Right lobe of liver (tissue), 4 donors: Measurements from ENCODE around the gene RREB1.

ENCODE experiments used
- CTCF ChIP-seq, 4 donors: fragments of 200-600 bp in 3 of 4; fragments of 450-650 bp in 1 of 4; IDR thresholded peaks; one replicate each; pipeline versions ENCODE4 v1.5.1 to v1.8.0; 2016 to 2022; ENCODE audit warnings: antibody characterized with exemption in 4 of 4, mild to moderate bottlenecking in 2 of 4
- POLR2A ChIP-seq: fragments of 450-650 bp; IDR thresholded peaks from one replicate; pipeline ENCODE4 v1.6.1; 2017; ENCODE audit warnings: antibody characterized with exemption, mild to moderate bottlenecking
- donor health status: DM: no; HTN: no; CAD: no.
- donor health status: DM: no; HTN: no; CAD: no.
- donor health status: DM: no; HTN: yes; CAD: no.

- TF ChIP-seq POLR2A (no peak), CTCF (IDR thresholded peaks at IDR 0.05) (no peak)
These were observed 122.5 kb downstream of the RREB1 start for GRCh38 chr6:7230327-7230691.
